ENCODE results near the gene DUSP22. TPM values are rescaled to one million over a fixed set of nuclear protein-coding genes. Genes with fewer than 3 reads are reported as not detected.
"Not testable (repeated sequence)": the region's sequence is repeated elsewhere in the genome, so short reads cannot be mapped to it uniquely, and the experiment has no call there.

DUSP22 gene
- polyA plus RNA-seq, 2 of the 4 experiments (the other 2 are of a cell fraction) = 6.2 to 11.3 TPM

- CTCF ChIA-PET = no interaction called here
- FAIRE-seq (no peak), DNase-seq (ENCODE audit: low read depth in 1 of 2, low spot score in 1 of 2) (no peak), ATAC-seq (no peak)
- Histone ChIP-seq H3K4me2 (no peak overlapping the region), H3K4me3 (no peak overlapping the region), H3K27ac (no peak overlapping the region), H3K4me1 (no peaks in the 10 kb centered on the region), H3K9me3 (no peaks in the 10 kb centered on the region)
- no peak for TF ChIP-seq RFX5 (IDR thresholded peaks at IDR 0.05)
- no peak for TF ChIP-seq BHLHE40 (IDR thresholded peaks at IDR 0.05; ENCODE audit: low read depth, low read length)
- TF ChIP-seq POLR2AphosphoS2 (conservative IDR thresholded peaks at IDR 0.05; ENCODE audit: low read length) = no peak
- no peak for TF ChIP-seq EP300 (IDR thresholded peaks at IDR 0.05)
- no peak for TF ChIP-seq ESRRA (IDR thresholded peaks at IDR 0.05; ENCODE audit: borderline replicate concordance, low read length)
- no peak for TF ChIP-seq JUNB (IDR thresholded peaks at IDR 0.05)
- no peak for TF ChIP-seq USF2 (IDR thresholded peaks at IDR 0.05)
- TF ChIP-seq MAX (IDR thresholded peaks at IDR 0.05) = no peak
- no peak for TF ChIP-seq CHD2 (IDR thresholded peaks at IDR 0.05; ENCODE audit: low read length, partially characterized antibody)
- TF ChIP-seq BCL3 (IDR thresholded peaks at IDR 0.05) = no peak
- TF ChIP-seq FOSB (CRISPR knock-in tag; IDR thresholded peaks at IDR 0.05) = no peak
- no peak for TF ChIP-seq RNF2 (IDR thresholded peaks at IDR 0.05; ENCODE audit: borderline replicate concordance, low read depth)
- TF ChIP-seq SMC3 (IDR thresholded peaks at IDR 0.05) = no peak
- no peak for TF ChIP-seq ZFP36 (IDR thresholded peaks at IDR 0.05; ENCODE audit: borderline replicate concordance, partially characterized antibody)
- POLR2A ChIA-PET = no interaction called here
- 92% methylated on average over 12 of the region's 19 CpGs for WGBS (ENCODE audit: missing lambda C conversion rate)
These were observed 31.9 kb downstream of the DUSP22 start for GRCh38 chr6:324116-324728.

GRCh38 chr6:324729-325125, 32.4 kb downstream of the DUSP22 start:
- WGBS (ENCODE audit: missing lambda C conversion rate) = 91% methylated on average over 7 of the region's 11 CpGs
- TF ChIP-seq RARB (CRISPR knock-in tag; IDR thresholded peaks at IDR 0.05) (no peak), KDM1A (IDR thresholded peaks at IDR 0.05; ENCODE audit: low read depth) (no peak), PBX3 (IDR thresholded peaks at IDR 0.05) (no peak), ATOH8 (CRISPR knock-in tag; IDR thresholded peaks at IDR 0.05; ENCODE audit: low read depth) (no peak)
- no peak overlapping the region for H3K4me2 ChIP-seq
- no peaks in the 10 kb centered on the region for H3K4me1 ChIP-seq
- H3K27ac ChIP-seq = no peak overlapping the region
- no peak for DNase-seq (ENCODE audit: low read depth in 1 of 2, low spot score in 1 of 2)
- FAIRE-seq = no peak
- POLR2A ChIA-PET = no interaction called here
- no peaks in the 10 kb centered on the region for H3K9me3 ChIP-seq
- CTCF ChIA-PET = no interaction called here
- no peak for ATAC-seq
- no peak overlapping the region for H3K4me3 ChIP-seq

GRCh38 chr6:325161-325860, 33.0 kb downstream of the DUSP22 start:
- H3K4me3 ChIP-seq; CTCF ChIA-PET; H3K9me3 ChIP-seq; POLR2A ChIA-PET; H3K4me1 ChIP-seq; DNase-seq (ENCODE audit: low read depth in 1 of 2, low spot score in 1 of 2); H3K4me2 ChIP-seq; FAIRE-seq; H3K27ac ChIP-seq; ATAC-seq: not testable (repeated sequence)
- WGBS (ENCODE audit: missing lambda C conversion rate) = 100% methylated on average over 4 of the region's 16 CpGs

- POLR2A ChIA-PET; FAIRE-seq; ATAC-seq; DNase-seq (ENCODE audit: low read depth in 1 of 2, low spot score in 1 of 2); H3K4me2 ChIP-seq; H3K4me3 ChIP-seq; H3K27ac ChIP-seq; CTCF ChIA-PET; H3K9me3 ChIP-seq; H3K4me1 ChIP-seq: not testable (repeated sequence)
- WGBS (ENCODE audit: missing lambda C conversion rate) = 100% methylated on average over 1 of the region's 9 CpGs
These were observed 33.8 kb downstream of the DUSP22 start for GRCh38 chr6:326066-326465.
